NCI-H748 treated with DMSO at 0.1 percent for 48 hours (cell line): ENCODE data around the gene SPATA7.
"Not testable (repeated sequence)": the region's sequence is repeated elsewhere in the genome, so short reads cannot be mapped to it uniquely, and the experiment has no call there.

ENCODE experiments used
- DNase-seq: peaks from one replicate; lab custom pipeline; 2025; lab: John Stamatoyannopoulos, UW

Gene SPATA7, protein sequence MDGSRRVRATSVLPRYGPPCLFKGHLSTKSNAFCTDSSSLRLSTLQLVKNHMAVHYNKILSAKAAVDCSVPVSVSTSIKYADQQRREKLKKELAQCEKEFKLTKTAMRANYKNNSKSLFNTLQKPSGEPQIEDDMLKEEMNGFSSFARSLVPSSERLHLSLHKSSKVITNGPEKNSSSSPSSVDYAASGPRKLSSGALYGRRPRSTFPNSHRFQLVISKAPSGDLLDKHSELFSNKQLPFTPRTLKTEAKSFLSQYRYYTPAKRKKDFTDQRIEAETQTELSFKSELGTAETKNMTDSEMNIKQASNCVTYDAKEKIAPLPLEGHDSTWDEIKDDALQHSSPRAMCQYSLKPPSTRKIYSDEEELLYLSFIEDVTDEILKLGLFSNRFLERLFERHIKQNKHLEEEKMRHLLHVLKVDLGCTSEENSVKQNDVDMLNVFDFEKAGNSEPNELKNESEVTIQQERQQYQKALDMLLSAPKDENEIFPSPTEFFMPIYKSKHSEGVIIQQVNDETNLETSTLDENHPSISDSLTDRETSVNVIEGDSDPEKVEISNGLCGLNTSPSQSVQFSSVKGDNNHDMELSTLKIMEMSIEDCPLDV

DNA sequence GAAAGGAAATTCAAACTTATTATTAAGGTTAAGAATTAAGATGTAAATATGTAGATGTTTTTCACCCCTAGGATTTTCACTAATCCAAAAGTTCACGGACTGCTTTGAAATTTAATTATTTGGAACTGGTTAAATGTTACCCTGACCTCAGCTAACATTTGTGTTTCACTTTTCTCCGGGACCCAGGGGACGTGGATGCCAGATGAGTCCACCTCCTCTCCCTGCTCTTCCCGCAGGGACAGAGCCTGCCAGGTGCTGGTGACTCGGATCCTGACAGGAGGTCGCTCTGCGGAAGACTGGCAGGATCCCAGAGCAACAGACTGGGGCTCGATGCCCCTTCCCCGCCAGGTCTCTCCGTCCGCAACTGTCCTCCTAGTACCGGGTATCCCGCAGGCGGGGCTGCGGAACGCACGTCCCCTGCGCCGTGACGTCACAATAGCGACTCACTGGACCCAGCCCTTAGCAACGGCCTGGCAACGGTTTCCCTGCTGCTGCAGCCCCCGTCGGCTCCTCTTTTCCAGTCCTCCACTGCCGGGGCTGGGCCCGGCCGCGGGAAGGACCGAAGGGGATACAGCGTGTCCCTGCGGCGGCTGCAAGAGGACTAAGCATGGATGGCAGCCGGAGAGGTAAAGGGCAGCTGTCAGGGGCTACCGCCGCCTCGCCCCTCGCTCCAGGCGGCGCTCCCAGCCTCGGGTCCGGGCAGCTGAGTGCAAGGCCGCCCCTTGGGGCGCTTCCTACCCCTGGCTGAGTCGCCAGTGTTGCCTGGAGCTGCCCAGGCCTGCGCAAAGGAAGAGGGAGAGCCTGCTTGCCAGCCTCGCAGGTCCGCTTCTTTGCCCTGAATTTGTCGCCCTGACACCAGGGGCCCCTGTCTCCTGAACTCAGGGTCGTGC lies at the start of gene SPATA7:
TSS of gene SPATA7 (plus strand) at position 446 of the 890 bp plus-strand sequence. CDS start at position 608, 162 bp downstream.
- peak; percentile 97 for DNase-seq

GRCh38 chr14:88340357-88340756 lies 45.1 kb upstream of the SPATA7 start:
- DNase-seq, result no peak

DNA sequence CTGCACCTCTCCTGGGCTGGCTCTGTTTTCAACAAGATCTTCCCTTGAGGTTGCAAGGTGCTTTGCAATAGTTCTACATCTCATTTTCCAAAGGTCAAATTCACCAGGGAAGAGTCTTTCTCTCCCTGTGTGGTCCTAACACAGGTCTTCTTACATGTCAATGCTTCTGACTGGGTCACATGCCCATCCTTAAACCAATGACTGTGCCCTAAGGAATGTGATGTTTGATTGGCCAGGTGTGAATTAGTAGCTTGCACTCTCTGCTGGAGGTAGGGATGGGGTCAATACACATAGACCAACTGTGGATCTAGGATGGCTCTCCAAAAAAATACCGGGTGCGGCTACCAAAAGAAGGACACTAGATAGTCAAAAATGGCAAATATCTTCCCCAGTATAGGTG lies 42.5 kb upstream of the SPATA7 start:
- no peak for DNase-seq

- peak; percentile 44 for DNase-seq
Observed at GRCh38 chr14:88346048-88346639, 39.3 kb upstream of the SPATA7 start.

DNA sequence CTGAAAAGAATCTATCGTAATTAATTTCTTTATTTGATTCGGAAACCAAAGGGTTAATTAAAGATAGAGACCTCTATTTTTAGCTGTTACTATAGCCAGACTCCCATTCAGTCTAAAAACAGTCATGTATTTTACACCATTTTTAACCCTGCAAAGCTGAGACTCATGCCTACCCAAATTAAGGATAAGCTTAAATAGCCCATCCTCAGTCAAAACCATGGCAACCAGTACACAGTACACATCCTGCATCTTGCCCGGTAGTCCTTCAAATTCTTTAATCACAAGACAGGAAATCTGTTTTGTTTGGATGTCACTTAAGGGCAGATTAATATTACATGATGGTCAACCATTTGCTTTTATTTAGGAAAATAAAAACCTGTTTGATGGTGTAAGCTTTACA lies 36.9 kb upstream of the SPATA7 start:
- peak; percentile 32 for DNase-seq

GRCh38 chr14:88351966-88352691 lies 33.3 kb upstream of the SPATA7 start:
- DNase-seq, result no peak

DNA sequence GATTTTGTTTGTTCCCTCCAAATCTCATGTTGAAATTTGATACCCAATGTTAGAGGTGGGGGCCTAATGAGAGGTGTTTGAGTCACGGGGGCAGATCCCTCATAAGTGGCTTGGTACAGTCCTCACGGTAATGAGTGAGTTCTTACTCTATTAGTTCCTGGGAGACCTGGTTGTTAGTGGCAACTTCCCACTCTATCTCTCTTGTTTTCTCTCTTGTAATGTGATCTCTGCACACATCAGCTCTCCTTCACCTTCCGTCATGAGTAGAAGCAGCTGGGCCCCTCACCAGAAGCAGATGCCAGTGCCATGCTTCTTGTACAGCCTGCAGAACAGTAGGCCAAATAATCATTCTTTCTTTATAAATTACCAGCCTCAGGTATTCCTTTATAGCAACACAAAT lies 32.8 kb upstream of the SPATA7 start:
- peak; percentile 95 for DNase-seq

DNA sequence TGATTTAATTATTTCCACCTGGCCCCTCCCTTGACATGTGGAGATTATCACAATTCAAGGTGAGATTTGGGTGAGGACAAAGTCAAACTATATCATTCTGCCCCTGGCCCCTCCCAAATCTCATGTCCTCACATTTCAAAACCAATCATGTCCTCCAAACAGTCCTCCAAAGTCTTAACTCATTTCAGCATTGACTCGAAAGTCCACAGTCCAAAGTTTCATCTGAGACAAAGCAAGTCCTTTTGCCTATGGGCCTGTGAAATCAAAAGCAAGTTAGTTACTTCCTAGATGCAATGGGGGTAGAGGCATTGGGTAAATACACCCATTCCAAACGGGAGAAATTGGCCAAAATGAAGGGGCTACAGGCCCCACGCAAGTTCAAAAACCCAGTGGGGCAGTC lies 31.1 kb upstream of the SPATA7 start:
- no peak for DNase-seq

DNA sequence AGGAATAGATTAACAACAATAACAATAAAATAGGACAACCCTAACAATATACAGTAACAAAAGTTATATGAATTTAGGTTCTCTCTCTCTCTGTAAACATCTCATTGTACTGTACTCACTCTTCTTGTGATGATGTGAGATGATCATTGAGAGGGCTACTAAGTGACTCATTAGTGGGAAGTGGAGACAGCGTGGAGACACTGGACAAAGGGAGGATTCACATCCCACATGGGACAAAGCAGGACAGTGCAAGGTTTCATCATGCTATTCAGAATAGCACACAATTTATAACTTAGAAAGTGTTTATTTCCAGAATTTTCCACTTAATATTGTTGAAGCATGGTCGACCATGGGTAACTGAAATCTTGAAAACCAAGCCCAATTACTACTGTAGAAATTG lies 26.0 kb upstream of the SPATA7 start:
- DNase-seq, result no peak

- DNase-seq, result no peak
Observed at GRCh38 chr14:88363644-88364043, 21.8 kb upstream of the SPATA7 start.

- no peak for DNase-seq
Observed at GRCh38 chr14:88364710-88365413, 20.6 kb upstream of the SPATA7 start.

DNA sequence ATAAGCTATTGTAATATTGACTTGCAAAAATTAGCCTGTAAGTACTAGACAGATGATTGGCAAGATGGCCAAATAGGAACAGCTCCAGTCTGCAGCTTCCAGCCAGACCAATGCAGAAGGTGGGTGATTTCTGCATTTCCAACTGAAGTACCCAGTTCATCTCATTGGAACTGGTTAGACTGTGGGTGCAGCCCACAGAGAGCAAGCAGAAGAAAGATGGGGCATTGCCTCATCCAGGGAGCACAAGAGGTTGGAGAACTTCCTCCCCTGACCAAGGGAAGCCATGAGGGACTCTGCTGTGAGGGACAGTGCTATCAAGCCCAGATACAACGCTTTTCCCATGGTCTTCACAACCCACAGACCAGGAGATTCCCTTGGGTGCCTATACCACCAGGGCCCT lies 16.0 kb upstream of the SPATA7 start:
- no peak for DNase-seq

DNA sequence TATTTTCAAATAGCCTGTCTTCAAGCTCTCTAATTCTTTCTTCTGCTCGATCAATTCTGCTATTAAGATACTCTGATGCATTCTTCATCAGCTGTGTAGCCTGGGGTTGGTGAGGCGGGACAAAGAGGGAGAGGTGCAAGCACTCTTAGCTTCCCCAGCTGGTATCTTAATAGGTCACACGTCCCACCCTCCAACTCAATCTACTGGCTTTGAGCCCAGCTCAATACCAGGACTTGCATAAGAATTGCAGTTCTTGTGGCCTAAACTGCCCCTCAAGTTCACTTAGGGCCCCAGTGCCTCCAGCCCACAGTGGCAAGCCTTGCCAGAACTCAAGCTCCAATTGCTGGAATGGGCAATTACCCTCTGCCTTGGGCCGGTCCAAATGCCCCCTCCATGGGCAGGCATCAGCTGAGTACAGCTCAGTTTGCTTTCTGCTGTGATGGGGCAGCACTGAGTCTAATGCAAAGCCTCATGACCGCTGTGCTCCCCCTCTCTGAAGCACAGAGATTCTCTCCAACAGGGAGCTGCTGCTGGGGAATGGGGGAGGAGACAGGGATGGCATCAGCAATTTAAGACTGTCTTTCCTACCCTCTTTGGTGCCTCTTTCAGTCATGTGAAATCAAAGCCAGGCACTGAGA lies 5.6 kb upstream of the SPATA7 start:
- DNase-seq, result no peak

- peak; percentile 50 for DNase-seq
Observed at GRCh38 chr14:88380405-88380804, 5.1 kb upstream of the SPATA7 start.

GRCh38 chr14:88381634-88382033 lies 3.8 kb upstream of the SPATA7 start:
- DNase-seq, result not testable (repeated sequence)

DNA sequence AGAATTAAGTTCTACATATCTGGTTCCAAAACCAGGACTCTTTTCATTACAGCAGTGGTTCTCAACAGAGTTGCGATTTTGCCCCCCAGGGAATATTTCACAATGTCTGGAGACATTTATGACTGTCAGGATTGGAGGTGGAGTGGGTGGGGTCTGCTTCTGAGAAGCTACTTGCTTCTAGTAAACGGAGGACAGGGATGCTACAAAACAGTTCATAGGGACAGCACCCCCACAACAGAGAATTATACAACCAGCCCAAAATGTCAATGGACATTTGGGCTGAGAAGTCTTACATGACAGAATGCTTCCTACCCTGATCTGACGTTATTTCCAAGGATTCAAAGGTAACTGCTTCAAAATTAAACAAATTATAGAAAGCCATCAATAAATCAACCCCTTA lies 739 bp upstream of the SPATA7 start:
- no peak for DNase-seq

DNA sequence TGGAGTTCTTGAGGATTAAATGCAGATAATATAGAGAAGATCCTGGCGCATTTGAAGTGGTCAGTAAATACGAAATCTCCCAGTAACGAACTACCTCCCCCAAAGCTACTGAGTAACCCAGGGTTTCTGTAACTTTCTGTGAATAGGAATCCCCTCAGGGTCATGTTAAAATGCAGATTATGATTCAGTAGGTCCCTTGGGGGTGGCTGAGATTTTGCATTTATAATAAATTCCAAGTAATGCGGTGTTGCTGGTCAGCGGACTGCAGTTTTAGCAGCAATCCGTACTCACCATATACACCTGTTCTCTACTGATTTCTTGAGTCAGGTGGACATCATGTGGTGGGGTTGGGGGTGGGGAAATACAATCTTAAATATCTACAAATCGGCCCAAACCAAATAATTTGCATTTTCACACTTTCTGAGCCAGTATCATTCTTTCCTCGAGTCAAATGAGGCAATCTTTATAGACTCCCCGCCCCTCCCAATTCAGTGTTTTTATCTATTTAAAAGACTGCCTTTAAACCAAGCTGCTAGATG lies 868 bp downstream of the SPATA7 start:
- DNase-seq, result no peak

DNA sequence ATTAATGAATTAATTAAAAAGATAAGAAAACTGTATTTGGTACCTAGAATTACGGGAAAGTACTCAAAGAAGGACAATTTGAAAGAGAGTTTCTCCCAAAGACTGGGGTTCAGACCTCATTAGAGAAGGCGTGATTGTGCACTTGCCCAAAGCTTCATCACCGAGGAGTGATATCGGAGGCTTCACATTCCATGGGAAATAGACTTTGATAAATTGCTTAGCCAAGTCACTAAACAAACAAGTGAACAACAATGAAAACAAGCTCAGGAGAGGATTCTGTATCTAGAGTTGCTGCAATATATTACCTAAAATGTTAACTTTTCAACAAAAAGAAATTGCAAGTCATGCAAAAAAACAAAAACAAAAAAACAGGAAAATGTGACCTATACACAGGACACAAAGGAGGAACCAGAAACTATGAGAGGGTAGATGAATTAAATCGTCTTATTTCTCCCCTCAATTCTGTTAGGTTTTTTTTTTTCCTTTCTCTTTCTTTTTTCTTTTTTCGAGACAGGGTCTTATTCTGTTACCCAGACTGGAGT lies 3.4 kb downstream of the SPATA7 start:
- DNase-seq, result no peak

DNA sequence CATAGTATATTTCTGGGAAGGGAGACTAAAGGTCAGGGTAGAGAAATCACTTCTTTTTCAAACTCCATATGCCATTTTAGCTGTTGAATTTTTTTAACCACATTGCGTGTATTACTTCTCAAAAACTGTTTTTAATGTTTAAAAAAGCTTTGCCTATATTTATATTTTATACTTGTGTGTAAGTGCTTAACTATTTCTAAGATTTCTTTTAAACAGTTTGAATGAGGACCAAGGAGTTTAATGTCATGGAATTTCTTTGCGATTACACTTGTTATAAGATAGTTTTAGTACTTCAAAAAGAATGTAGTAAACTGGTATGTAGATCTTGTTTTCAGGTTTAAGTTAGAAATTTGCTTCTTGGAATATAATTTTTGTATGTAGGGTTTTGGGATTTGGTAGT lies 7.2 kb downstream of the SPATA7 start:
- DNase-seq, result no peak

DNA sequence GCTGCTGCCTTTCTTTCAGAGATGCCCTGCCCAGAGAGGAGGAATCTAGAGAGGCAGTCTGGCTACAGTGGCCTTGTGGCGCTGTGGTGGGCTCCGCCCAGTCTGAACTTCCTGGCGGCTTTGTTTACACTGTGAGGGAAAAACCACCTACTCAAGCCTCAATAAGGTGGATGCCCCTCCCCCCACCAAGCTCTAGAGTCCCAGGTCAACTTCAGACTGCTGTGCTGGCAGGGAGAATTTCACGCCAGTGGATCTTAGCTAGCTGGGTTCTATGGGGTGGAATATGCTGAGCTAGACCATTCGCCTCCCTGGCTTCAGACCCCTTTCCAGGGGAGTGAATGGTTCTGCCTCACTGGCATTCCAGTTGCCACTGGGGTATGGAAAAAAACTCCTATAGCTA lies 25.6 kb downstream of the SPATA7 start:
- DNase-seq, result no peak
